HL-60 (cell line): ENCODE results near the gene APPBP2.

ENCODE experiments used
- DNase-seq, 2 experiments: peaks; one replicate each; pipeline ENCODE4 v3.0.0-alpha.2; 2010 to 2020; ENCODE audit warnings: low read depth in 1 of 2, low spot score in 1 of 2
- H3K27ac ChIP-seq: fragments of 250-450 bp; sonication (Bioruptor Pico); replicated peaks from 2 replicates; pipeline ENCODE4 v1.5.1; 2020; ENCODE audit warnings: mild to moderate bottlenecking, moderate library complexity
- H3K27me3 ChIP-seq: fragments of 250-450 bp; sonication (Bioruptor Pico); 2 replicates; pipeline ENCODE4 v1.5.1; 2021; ENCODE audit warnings: mild to moderate bottlenecking, moderate library complexity; ENCODE audit not compliant: insufficient read depth, poor library complexity, severe bottlenecking
- H3K4me3 ChIP-seq: replicated peaks from 2 replicates; pipeline ENCODE4 v1.5.1; 2011; ENCODE audit warnings: mild to moderate bottlenecking, control low read depth, low read length; ENCODE audit not compliant: insufficient read depth
- GABPA ChIP-seq: IDR thresholded peaks from 2 replicates; pipeline ENCODE4 v1.6.1; 2012; ENCODE audit warnings: low read depth
- POLR2AphosphoS5 ChIP-seq: IDR thresholded peaks from 2 replicates; pipeline ENCODE4 v1.6.1; 2012; ENCODE audit warnings: low read depth
- SPI1 ChIP-seq: IDR thresholded peaks from 2 replicates; pipeline ENCODE4 v1.6.1; 2012; ENCODE audit warnings: low read depth, mild to moderate bottlenecking, borderline replicate concordance
- TF ChIP-seq, protein P1 (sequence below): IDR thresholded peaks from 2 replicates; pipeline ENCODE4 v1.6.1; 2012; ENCODE audit warnings: low read depth; ENCODE audit not compliant: insufficient replicate concordance
- TF ChIP-seq, protein P2 (sequence below): IDR thresholded peaks from one replicate; pipeline ENCODE4 v1.5.1; 2011; ENCODE audit warnings: low read length, control low read depth, inconsistent platforms; ENCODE audit not compliant: insufficient read depth

Gene APPBP2

DNA sequence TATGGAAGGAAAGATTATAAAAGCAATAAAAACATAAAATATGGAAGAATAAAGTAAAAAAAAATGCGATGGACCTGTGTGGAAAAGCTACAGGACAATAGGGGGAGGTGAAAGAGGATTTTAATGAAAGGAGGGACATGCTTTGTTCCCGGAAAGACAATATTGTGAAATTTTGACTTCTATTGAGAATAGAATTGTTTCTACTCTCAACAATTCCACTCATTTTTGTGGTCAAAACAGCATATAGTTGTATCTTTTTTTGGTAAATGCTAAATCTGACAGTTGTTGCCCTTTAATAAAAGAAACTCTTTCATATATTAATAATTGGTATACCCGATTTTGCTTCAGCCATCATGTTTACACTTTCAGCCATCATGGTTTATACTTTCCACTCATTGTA lies 22.9 kb upstream of the APPBP2 start:
- DNase-seq = no peak
- Histone ChIP-seq H3K27ac (no peak overlapping the region), H3K4me3 (no peak overlapping the region), H3K27me3 (no peaks in the 10 kb centered on the region)
- TF ChIP-seq POLR2AphosphoS5 = no peak
- TF ChIP-seq GABPA = no peak
- TF ChIP-seq, protein P1, sequence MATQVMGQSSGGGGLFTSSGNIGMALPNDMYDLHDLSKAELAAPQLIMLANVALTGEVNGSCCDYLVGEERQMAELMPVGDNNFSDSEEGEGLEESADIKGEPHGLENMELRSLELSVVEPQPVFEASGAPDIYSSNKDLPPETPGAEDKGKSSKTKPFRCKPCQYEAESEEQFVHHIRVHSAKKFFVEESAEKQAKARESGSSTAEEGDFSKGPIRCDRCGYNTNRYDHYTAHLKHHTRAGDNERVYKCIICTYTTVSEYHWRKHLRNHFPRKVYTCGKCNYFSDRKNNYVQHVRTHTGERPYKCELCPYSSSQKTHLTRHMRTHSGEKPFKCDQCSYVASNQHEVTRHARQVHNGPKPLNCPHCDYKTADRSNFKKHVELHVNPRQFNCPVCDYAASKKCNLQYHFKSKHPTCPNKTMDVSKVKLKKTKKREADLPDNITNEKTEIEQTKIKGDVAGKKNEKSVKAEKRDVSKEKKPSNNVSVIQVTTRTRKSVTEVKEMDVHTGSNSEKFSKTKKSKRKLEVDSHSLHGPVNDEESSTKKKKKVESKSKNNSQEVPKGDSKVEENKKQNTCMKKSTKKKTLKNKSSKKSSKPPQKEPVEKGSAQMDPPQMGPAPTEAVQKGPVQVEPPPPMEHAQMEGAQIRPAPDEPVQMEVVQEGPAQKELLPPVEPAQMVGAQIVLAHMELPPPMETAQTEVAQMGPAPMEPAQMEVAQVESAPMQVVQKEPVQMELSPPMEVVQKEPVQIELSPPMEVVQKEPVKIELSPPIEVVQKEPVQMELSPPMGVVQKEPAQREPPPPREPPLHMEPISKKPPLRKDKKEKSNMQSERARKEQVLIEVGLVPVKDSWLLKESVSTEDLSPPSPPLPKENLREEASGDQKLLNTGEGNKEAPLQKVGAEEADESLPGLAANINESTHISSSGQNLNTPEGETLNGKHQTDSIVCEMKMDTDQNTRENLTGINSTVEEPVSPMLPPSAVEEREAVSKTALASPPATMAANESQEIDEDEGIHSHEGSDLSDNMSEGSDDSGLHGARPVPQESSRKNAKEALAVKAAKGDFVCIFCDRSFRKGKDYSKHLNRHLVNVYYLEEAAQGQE = no peak
- TF ChIP-seq SPI1 = no peak
- TF ChIP-seq, protein P2, sequence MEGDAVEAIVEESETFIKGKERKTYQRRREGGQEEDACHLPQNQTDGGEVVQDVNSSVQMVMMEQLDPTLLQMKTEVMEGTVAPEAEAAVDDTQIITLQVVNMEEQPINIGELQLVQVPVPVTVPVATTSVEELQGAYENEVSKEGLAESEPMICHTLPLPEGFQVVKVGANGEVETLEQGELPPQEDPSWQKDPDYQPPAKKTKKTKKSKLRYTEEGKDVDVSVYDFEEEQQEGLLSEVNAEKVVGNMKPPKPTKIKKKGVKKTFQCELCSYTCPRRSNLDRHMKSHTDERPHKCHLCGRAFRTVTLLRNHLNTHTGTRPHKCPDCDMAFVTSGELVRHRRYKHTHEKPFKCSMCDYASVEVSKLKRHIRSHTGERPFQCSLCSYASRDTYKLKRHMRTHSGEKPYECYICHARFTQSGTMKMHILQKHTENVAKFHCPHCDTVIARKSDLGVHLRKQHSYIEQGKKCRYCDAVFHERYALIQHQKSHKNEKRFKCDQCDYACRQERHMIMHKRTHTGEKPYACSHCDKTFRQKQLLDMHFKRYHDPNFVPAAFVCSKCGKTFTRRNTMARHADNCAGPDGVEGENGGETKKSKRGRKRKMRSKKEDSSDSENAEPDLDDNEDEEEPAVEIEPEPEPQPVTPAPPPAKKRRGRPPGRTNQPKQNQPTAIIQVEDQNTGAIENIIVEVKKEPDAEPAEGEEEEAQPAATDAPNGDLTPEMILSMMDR = no peak

DNA sequence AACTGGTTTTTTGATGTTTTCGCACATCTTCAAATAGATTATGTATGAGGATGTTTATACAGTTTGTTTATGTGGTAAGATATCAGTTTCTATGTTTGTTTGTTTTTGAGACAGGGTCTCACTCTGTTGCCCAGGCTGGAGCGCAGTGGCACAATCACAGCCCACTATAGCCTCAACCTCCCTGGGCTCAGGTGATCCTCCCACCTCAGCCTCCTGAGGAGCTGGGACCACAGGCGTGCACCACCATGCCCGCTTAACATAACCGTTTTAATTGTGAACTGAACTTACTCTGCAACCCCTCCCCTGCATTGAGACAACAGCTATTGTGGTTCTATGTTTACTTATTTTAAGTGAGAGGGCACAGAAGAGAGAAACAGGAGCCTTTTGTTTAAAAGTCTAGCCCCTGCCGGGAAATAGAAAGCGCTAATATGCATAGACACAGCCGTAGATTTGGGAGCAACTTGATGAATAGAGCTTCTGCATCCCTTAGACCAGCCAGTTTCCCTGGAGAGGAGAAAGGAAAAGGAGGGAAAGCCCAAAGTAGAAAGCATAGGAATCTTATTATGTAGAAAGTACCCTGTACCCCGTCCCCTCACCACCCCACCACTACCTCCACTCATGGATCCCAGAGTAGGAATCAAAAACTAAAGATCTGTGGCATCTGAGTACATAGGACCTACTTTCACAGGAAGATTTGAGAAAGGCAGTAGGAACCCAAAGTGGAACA lies 19.6 kb upstream of the APPBP2 start:
- Histone ChIP-seq H3K27me3 (no peaks in the 10 kb centered on the region), H3K27ac (no peak overlapping the region), H3K4me3 (no peak overlapping the region)
- no peak for TF ChIP-seq SPI1
- no peak for TF ChIP-seq POLR2AphosphoS5
- TF ChIP-seq, protein P1 = no peak
- TF ChIP-seq, protein P2 = no peak
- TF ChIP-seq GABPA = no peak
- no peak for DNase-seq

DNA sequence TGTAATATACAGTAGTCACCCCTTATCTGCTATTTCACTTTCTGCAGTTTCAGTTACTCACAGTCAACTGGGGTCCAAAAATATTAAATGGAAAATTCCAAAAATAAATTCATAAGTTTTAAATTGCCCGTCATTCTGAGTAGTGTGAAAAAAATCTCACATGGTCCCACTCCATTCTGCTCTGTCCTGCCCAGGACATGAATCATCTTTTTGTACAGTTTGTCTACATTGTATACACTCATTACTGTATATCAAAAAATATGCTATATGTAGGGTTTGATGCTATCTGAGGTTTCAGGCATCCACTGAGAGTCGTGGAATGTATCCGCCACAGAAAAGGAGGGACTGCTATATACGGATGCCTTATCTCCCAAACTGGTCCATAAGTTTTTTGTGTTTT lies 16.0 kb upstream of the APPBP2 start:
- Histone ChIP-seq H3K4me3 (no peak overlapping the region), H3K27ac (no peak overlapping the region), H3K27me3 (no peaks in the 10 kb centered on the region)
- TF ChIP-seq, protein P2 = no peak
- TF ChIP-seq SPI1 (no peak), POLR2AphosphoS5 (no peak), GABPA (no peak)
- TF ChIP-seq, protein P1 = no peak
- no peak for DNase-seq
